ENCODE results near the gene WIPF1.

DNA sequence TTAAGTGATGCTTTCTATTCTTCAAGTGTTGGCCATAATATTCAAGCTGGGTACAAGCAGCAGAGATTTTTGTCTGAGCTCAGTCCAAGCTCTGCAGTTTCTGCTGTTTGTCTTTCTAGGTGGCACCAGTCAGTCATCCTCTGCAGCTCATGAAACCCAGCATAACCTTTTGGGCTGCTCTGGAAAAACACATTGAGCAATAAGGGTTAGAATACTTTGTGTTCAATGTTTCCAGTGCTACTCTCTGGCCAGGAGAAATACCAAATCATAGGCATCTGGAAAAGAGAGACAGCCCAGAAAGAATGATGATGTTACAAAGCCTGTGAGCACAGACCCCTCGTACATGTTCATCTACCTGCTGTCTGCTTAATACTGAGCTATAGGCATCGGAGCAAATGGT is 19.5 kb upstream of the WIPF1 start:
- TF ChIP-seq EZH2 (IDR thresholded peaks at IDR 0.05; ENCODE audit: insufficient read depth, low read length): no peak
- TF ChIP-seq, protein P1, sequence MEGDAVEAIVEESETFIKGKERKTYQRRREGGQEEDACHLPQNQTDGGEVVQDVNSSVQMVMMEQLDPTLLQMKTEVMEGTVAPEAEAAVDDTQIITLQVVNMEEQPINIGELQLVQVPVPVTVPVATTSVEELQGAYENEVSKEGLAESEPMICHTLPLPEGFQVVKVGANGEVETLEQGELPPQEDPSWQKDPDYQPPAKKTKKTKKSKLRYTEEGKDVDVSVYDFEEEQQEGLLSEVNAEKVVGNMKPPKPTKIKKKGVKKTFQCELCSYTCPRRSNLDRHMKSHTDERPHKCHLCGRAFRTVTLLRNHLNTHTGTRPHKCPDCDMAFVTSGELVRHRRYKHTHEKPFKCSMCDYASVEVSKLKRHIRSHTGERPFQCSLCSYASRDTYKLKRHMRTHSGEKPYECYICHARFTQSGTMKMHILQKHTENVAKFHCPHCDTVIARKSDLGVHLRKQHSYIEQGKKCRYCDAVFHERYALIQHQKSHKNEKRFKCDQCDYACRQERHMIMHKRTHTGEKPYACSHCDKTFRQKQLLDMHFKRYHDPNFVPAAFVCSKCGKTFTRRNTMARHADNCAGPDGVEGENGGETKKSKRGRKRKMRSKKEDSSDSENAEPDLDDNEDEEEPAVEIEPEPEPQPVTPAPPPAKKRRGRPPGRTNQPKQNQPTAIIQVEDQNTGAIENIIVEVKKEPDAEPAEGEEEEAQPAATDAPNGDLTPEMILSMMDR (IDR thresholded peaks at IDR 0.05; ENCODE audit: insufficient read depth, low read depth, low read length): no peak

All from astrocyte (in vitro differentiated cells and primary cell).